ENCODE results near the gene DSC2. TPM values are rescaled to one million over a fixed set of nuclear protein-coding genes. Genes with fewer than 3 reads are reported as not detected.
"Not testable (repeated sequence)": the region's sequence is repeated elsewhere in the genome, so short reads cannot be mapped to it uniquely, and the experiment has no call there.

Gene DSC2
- total RNA-seq, 3 donors from 2014 or later, result 8.0 to 72.9 (median 19.0) TPM

- Histone ChIP-seq H3K4me1 (no peaks in the 10 kb centered on the region), H3K9me3 (no peaks in the 10 kb centered on the region), H3K27me3 (peaks cover 0 to 41% of the 10 kb centered on the region in 2 donors), H3K36me3 (no peaks in the 10 kb centered on the region), H3K4me3 (peak overlapping the region in 2 of 3 donors; percentile 55 to 70), H3K27ac (peak overlapping the region; percentile 81 to 84)
- no peak for DNase-seq (ENCODE audit: low spot score in 2 of 2)
- TF ChIP-seq POLR2A (IDR thresholded peaks at IDR 0.05) (no peak), CTCF (IDR thresholded peaks at IDR 0.05) (no peak), POLR2AphosphoS5 (IDR thresholded peaks at IDR 0.05) (no peak)
- intact Hi-C loops (cut with DNase I; ENCODE audit: low total_unique reads), result no loop called here
Observed at GRCh38 chr18:31042084-31042405, 60.2 kb downstream of the DSC2 start.

- TF ChIP-seq POLR2AphosphoS5 (IDR thresholded peaks at IDR 0.05), result no peak
- TF ChIP-seq CTCF (IDR thresholded peaks at IDR 0.05), result no peak
- TF ChIP-seq POLR2A (IDR thresholded peaks at IDR 0.05), result no peak
- no peak for DNase-seq (ENCODE audit: low spot score in 2 of 2)
- Histone ChIP-seq H3K36me3 (no peaks in the 10 kb centered on the region), H3K4me3 (peak overlapping the region in 2 of 3 donors; percentile 55 to 70), H3K27me3 (peaks cover 0 to 41% of the 10 kb centered on the region in 2 donors), H3K9me3 (no peaks in the 10 kb centered on the region), H3K27ac (peak overlapping the region; percentile 81 to 84), H3K4me1 (no peaks in the 10 kb centered on the region)
- intact Hi-C loops (cut with DNase I; ENCODE audit: low total_unique reads), result no loop called here
Observed at GRCh38 chr18:31041271-31042083, 60.7 kb downstream of the DSC2 start.

- no peaks in the 10 kb centered on the region for H3K4me1 ChIP-seq
- H3K27me3 ChIP-seq, result peaks cover 0 to 41% of the 10 kb centered on the region in 2 donors
- H3K4me3 ChIP-seq, result peak overlapping the region in 2 of 3 donors; percentile 55 to 70
- TF ChIP-seq CTCF (IDR thresholded peaks at IDR 0.05) (no peak), POLR2AphosphoS5 (IDR thresholded peaks at IDR 0.05) (no peak), POLR2A (IDR thresholded peaks at IDR 0.05) (no peak)
- no peak for DNase-seq (ENCODE audit: low spot score in 2 of 2)
- peak overlapping the region; percentile 81 to 84 for H3K27ac ChIP-seq
- H3K36me3 ChIP-seq, result no peaks in the 10 kb centered on the region
- intact Hi-C loops (cut with DNase I; ENCODE audit: low total_unique reads), result no loop called here
- H3K9me3 ChIP-seq, result no peaks in the 10 kb centered on the region
Observed at GRCh38 chr18:31040686-31041270, 61.4 kb downstream of the DSC2 start.

- no peaks in the 10 kb centered on the region for H3K9me3 ChIP-seq
- H3K4me1 ChIP-seq, result no peaks in the 10 kb centered on the region
- no peak overlapping the region for H3K27ac ChIP-seq
- TF ChIP-seq POLR2A (IDR thresholded peaks at IDR 0.05), result no peak
- no peak for TF ChIP-seq CTCF (IDR thresholded peaks at IDR 0.05)
- no peak for TF ChIP-seq POLR2AphosphoS5 (IDR thresholded peaks at IDR 0.05)
- no peak overlapping the region for H3K4me3 ChIP-seq
- intact Hi-C loops (cut with DNase I; ENCODE audit: low total_unique reads), result no loop called here
- H3K36me3 ChIP-seq, result no peaks in the 10 kb centered on the region
- H3K27me3 ChIP-seq, result peaks cover 0 to 41% of the 10 kb centered on the region in 2 donors
- DNase-seq (ENCODE audit: low spot score in 2 of 2), result no peak
Observed at GRCh38 chr18:31039426-31039825, 62.8 kb downstream of the DSC2 start.

- intact Hi-C loops (cut with DNase I; ENCODE audit: low total_unique reads); H3K4me1 ChIP-seq; H3K4me3 ChIP-seq; H3K9me3 ChIP-seq; H3K36me3 ChIP-seq; H3K27ac ChIP-seq; DNase-seq (ENCODE audit: low spot score in 2 of 2): not testable (repeated sequence)
- H3K27me3 ChIP-seq, result peaks cover 0 to 32% of the 10 kb centered on the region in 2 donors
Observed at GRCh38 chr18:31037686-31038085, 64.5 kb downstream of the DSC2 start.
